B cell (primary cell): Measurements from ENCODE around the gene UTP4.

Experiments used
- EZH2 ChIP-seq: IDR thresholded peaks from 2 replicates; pipeline ENCODE4 v1.6.1; 2012; ENCODE audit warnings: borderline replicate concordance, low read depth, mild to moderate bottlenecking, moderate library complexity, low read length; ENCODE audit not compliant: insufficient read depth, poor library complexity, severe bottlenecking
- TF ChIP-seq, protein P1 (sequence below): fragments of 200-600 bp; IDR thresholded peaks from one replicate; pipeline ENCODE4 v1.8.0; 2022; ENCODE audit warnings: antibody characterized with exemption, mild to moderate bottlenecking

DNA sequence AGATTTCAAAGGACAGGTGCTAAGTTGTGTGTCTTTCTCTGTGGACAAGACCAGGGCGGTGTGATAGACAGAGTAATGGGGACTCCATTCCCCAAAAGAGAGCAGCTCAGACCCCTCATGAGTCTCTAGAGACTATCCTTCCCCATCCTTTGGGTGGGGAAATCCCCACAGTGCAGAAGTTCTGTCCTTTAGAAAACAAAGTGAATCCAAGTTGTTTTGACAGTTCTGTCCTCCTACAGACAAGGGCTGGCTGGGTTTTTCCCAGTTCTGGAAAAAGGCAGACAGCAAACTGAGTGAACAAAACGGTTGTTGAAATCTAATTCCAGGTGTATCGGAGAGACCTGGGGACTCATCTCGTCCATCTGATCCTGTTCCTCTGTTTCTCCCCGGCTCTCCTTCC lies 37.9 kb upstream of the UTP4 start:
- TF ChIP-seq, protein P1, sequence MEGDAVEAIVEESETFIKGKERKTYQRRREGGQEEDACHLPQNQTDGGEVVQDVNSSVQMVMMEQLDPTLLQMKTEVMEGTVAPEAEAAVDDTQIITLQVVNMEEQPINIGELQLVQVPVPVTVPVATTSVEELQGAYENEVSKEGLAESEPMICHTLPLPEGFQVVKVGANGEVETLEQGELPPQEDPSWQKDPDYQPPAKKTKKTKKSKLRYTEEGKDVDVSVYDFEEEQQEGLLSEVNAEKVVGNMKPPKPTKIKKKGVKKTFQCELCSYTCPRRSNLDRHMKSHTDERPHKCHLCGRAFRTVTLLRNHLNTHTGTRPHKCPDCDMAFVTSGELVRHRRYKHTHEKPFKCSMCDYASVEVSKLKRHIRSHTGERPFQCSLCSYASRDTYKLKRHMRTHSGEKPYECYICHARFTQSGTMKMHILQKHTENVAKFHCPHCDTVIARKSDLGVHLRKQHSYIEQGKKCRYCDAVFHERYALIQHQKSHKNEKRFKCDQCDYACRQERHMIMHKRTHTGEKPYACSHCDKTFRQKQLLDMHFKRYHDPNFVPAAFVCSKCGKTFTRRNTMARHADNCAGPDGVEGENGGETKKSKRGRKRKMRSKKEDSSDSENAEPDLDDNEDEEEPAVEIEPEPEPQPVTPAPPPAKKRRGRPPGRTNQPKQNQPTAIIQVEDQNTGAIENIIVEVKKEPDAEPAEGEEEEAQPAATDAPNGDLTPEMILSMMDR: no peak
- no peak for TF ChIP-seq EZH2
